Suprapubic skin (tissue), 4 donors: Measurements from ENCODE around the gene ATF1. TPM values are rescaled to one million over a fixed set of nuclear protein-coding genes. Genes with fewer than 3 reads are reported as not detected.

Experiments
- DNase-seq, 2 donors: peaks; one replicate each; pipeline ENCODE4 v3.0.0-alpha.2; 2019; ENCODE audit warnings: low spot score in 2 of 2
- H3K27ac ChIP-seq: fragments of 200-600 bp; sonication (generic); one replicate; pipeline ENCODE4 v1.5.1; 2019
- H3K27me3 ChIP-seq: fragments of 200-600 bp; sonication (generic); one replicate; pipeline ENCODE4 v1.5.1; 2019
- H3K36me3 ChIP-seq: fragments of 200-600 bp; sonication (generic); one replicate; pipeline ENCODE4 v1.5.1; 2019
- H3K4me1 ChIP-seq: fragments of 200-600 bp; sonication (generic); one replicate; pipeline ENCODE4 v1.5.1; 2019
- H3K4me3 ChIP-seq: fragments of 200-600 bp; sonication (generic); one replicate; pipeline ENCODE4 v1.5.1; 2019; ENCODE audit warnings: mild to moderate bottlenecking
- H3K9me3 ChIP-seq: fragments of 200-600 bp; sonication (generic); one replicate; pipeline ENCODE4 v1.5.1; 2019
- EP300 ChIP-seq: sonication (generic); formaldehyde crosslinking; IDR thresholded peaks from one replicate; pipeline ENCODE4 v1.6.1; 2017; ENCODE audit warnings: antibody characterized with exemption
- POLR2A ChIP-seq, 2 donors: fragments of 450-650 bp; IDR thresholded peaks; one replicate each; pipeline ENCODE4 v1.6.1; 2017; ENCODE audit warnings: antibody characterized with exemption in 2 of 2, mild to moderate bottlenecking in 2 of 2, moderate library complexity in 2 of 2
- POLR2AphosphoS5 ChIP-seq, 3 donors: sonication (generic); formaldehyde crosslinking; IDR thresholded peaks; one replicate each; pipeline ENCODE4 v1.6.1; 2017; ENCODE audit warnings: antibody characterized with exemption in 3 of 3
- WGBS: methylation state at CpG from one replicate; pipeline ENCODE4 v1.1.5; 2018; 5-methylcytosine and 5-hydroxymethylcytosine counted together
- total RNA-seq, 4 donors: library from RNA; depleted of rRNA; stranded (reverse); fragments of >200 nt; gene quantifications; one replicate each; pipeline ENCODE4 v1.1.0, GENCODE V29; 2016
- TF ChIP-seq, protein P1 (sequence below), 2 donors: fragments of 200-600 bp in 1 of 2; fragments of 450-650 bp in 1 of 2; sonication (generic) in 1 of 2; IDR thresholded peaks; one replicate each; pipeline ENCODE4 v1.5.1; 2016 to 2019; ENCODE audit warnings: antibody characterized with exemption in 2 of 2, mild to moderate bottlenecking in 1 of 2, moderate library complexity in 1 of 2

ATF1 gene
- total RNA-seq, 4 donors from 2014 or later, result 14.8 to 32.6 (median 18.8) TPM

- no peaks in the 10 kb centered on the region for H3K9me3 ChIP-seq
- TF ChIP-seq POLR2AphosphoS5 (IDR thresholded peaks at IDR 0.05) (no peak), EP300 (no peak), POLR2A (IDR thresholded peaks at IDR 0.05) (no peak)
- TF ChIP-seq, protein P1, sequence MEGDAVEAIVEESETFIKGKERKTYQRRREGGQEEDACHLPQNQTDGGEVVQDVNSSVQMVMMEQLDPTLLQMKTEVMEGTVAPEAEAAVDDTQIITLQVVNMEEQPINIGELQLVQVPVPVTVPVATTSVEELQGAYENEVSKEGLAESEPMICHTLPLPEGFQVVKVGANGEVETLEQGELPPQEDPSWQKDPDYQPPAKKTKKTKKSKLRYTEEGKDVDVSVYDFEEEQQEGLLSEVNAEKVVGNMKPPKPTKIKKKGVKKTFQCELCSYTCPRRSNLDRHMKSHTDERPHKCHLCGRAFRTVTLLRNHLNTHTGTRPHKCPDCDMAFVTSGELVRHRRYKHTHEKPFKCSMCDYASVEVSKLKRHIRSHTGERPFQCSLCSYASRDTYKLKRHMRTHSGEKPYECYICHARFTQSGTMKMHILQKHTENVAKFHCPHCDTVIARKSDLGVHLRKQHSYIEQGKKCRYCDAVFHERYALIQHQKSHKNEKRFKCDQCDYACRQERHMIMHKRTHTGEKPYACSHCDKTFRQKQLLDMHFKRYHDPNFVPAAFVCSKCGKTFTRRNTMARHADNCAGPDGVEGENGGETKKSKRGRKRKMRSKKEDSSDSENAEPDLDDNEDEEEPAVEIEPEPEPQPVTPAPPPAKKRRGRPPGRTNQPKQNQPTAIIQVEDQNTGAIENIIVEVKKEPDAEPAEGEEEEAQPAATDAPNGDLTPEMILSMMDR (IDR thresholded peaks at IDR 0.05), result no peak
- no peaks in the 10 kb centered on the region for H3K27me3 ChIP-seq
- no peaks in the 10 kb centered on the region for H3K4me1 ChIP-seq
- 98% methylated on average over 7 of the region's 7 CpGs for WGBS
- no peak overlapping the region for H3K27ac ChIP-seq
- no peak for DNase-seq
- H3K4me3 ChIP-seq, result no peak overlapping the region
- H3K36me3 ChIP-seq, result peaks cover 98% of the 10 kb centered on the region
Measured at GRCh38 chr12:50742776-50743175, 21.1 kb upstream of the ATF1 start.

GRCh38 chr12:50745861-50746260 lies 18.0 kb upstream of the ATF1 start:
- Histone ChIP-seq H3K4me3 (no peak overlapping the region), H3K9me3 (no peaks in the 10 kb centered on the region), H3K36me3 (peaks cover 70% of the 10 kb centered on the region), H3K4me1 (no peaks in the 10 kb centered on the region), H3K27ac (no peak overlapping the region), H3K27me3 (no peaks in the 10 kb centered on the region)
- TF ChIP-seq POLR2A (IDR thresholded peaks at IDR 0.05) (no peak), EP300 (no peak), POLR2AphosphoS5 (IDR thresholded peaks at IDR 0.05) (no peak)
- TF ChIP-seq, protein P1 (IDR thresholded peaks at IDR 0.05), result no peak
- no peak for DNase-seq
- 76% methylated on average over 4 of the region's 4 CpGs for WGBS

GRCh38 chr12:50746431-50746830 lies 17.5 kb upstream of the ATF1 start:
- 92% methylated on average over 3 of the region's 3 CpGs for WGBS
- Histone ChIP-seq H3K4me3 (no peak overlapping the region), H3K9me3 (no peaks in the 10 kb centered on the region), H3K36me3 (peaks cover 64% of the 10 kb centered on the region), H3K27ac (no peak overlapping the region), H3K27me3 (no peaks in the 10 kb centered on the region), H3K4me1 (no peaks in the 10 kb centered on the region)
- TF ChIP-seq EP300 (no peak), POLR2A (IDR thresholded peaks at IDR 0.05) (no peak), POLR2AphosphoS5 (IDR thresholded peaks at IDR 0.05) (no peak)
- TF ChIP-seq, protein P1 (IDR thresholded peaks at IDR 0.05), result no peak
- DNase-seq, result no peak

DNA sequence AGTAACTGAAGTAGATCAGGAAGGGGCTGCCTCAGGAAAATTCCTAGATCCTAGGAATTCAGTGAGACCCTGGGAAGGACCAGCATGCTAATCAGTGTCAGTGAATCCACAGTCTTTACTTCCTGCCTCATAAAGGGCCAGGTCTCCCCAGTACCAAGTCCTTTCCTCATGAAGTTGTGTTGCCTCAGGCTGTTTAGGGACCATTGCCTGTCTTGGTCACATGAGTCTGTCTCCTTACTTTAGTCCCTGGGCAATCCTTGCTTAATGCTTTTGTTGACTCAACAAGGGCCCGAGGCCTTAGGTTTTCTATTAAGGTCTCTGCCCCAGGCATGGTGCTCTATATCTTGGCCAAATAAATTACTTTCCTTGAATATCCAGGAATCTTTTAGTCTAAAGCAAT lies 16.1 kb upstream of the ATF1 start:
- Histone ChIP-seq H3K9me3 (no peaks in the 10 kb centered on the region), H3K27me3 (no peaks in the 10 kb centered on the region), H3K36me3 (peaks cover 50% of the 10 kb centered on the region), H3K4me1 (no peaks in the 10 kb centered on the region), H3K4me3 (no peak overlapping the region), H3K27ac (no peak overlapping the region)
- 67% methylated on average over 1 of the region's 1 CpG for WGBS
- no peak for DNase-seq
- TF ChIP-seq, protein P1 (IDR thresholded peaks at IDR 0.05), result no peak
- TF ChIP-seq POLR2A (IDR thresholded peaks at IDR 0.05), result no peak
- no peak for TF ChIP-seq EP300
- TF ChIP-seq POLR2AphosphoS5 (IDR thresholded peaks at IDR 0.05), result no peak

GRCh38 chr12:50749459-50749882 lies 14.4 kb upstream of the ATF1 start:
- no peak for TF ChIP-seq POLR2A (IDR thresholded peaks at IDR 0.05)
- no peak for TF ChIP-seq EP300
- TF ChIP-seq, protein P1 (IDR thresholded peaks at IDR 0.05), result no peak
- no peak for TF ChIP-seq POLR2AphosphoS5 (IDR thresholded peaks at IDR 0.05)
- H3K4me3 ChIP-seq, result no peak overlapping the region
- DNase-seq, result no peak
- no peaks in the 10 kb centered on the region for H3K9me3 ChIP-seq
- H3K36me3 ChIP-seq, result peaks cover 34% of the 10 kb centered on the region
- WGBS, result 93% methylated on average over 2 of the region's 2 CpGs
- H3K4me1 ChIP-seq, result no peaks in the 10 kb centered on the region
- no peaks in the 10 kb centered on the region for H3K27me3 ChIP-seq
- no peak overlapping the region for H3K27ac ChIP-seq
